SK-N-SH (cell line): Measurements from ENCODE around the gene PEMT.

Source experiments
- CTCF ChIP-seq: fragments of 200-600 bp; sonication (generic); IDR thresholded peaks from 2 replicates; pipeline ENCODE4 v1.6.1; 2017; ENCODE audit warnings: antibody characterized with exemption, mild to moderate bottlenecking, moderate library complexity
- EP300 ChIP-seq, 2 experiments: IDR thresholded peaks; 2 replicates each; pipeline versions ENCODE4 v1.4.0 to v1.6.1; 2012; ENCODE audit warnings: borderline replicate concordance in 1 of 2, low read depth in 1 of 2, low read length in 1 of 2
- RAD21 ChIP-seq: IDR thresholded peaks from 2 replicates; pipeline ENCODE4 v1.6.1; 2012; ENCODE audit warnings: mild to moderate bottlenecking, low read length
- SMC3 ChIP-seq: IDR thresholded peaks from 2 replicates; pipeline ENCODE4 v1.6.1; 2012; ENCODE audit warnings: low read depth, low read length, improper control_type of control experiment
- USF1 ChIP-seq: IDR thresholded peaks from 2 replicates; pipeline ENCODE4 v1.4.0; 2012; ENCODE audit warnings: low read depth, borderline replicate concordance

- TF ChIP-seq SMC3 (no peak), CTCF (no peak), RAD21 (no peak), USF1 (no peak), EP300 (IDR thresholded peaks at IDR 0.05; ENCODE audit: borderline replicate concordance in 1 of 2, low read depth in 1 of 2, low read length in 1 of 2) (no peak)
Measured at GRCh38 chr17:17572010-17572785, 19.3 kb downstream of the PEMT start.
